HG03520 (cell line): ENCODE results near the gene DNAH8.

ENCODE experiments used
- ATAC-seq: cut with Tn5 transposase; IDR thresholded peaks from one replicate; pipeline ENCODE4 v1.9.1; 2021; ENCODE audit warnings: mild to moderate bottlenecking, moderate library complexity; ENCODE audit not compliant: unreplicated experiment

The DNAH8 gene

GRCh38 chr6:39062014-39062740 is 347.1 kb downstream of the DNAH8 start:
- no peak for ATAC-seq

GRCh38 chr6:39063526-39063925 is 348.4 kb downstream of the DNAH8 start:
- ATAC-seq, result no peak

GRCh38 chr6:39065561-39065960 is 350.4 kb downstream of the DNAH8 start:
- ATAC-seq, result no peak

- no peak for ATAC-seq
These were observed 353.3 kb downstream of the DNAH8 start for GRCh38 chr6:39068391-39068790.

GRCh38 chr6:39072830-39073229 is 357.7 kb downstream of the DNAH8 start:
- ATAC-seq, result no peak

- ATAC-seq, result no peak
These were observed 358.6 kb downstream of the DNAH8 start for GRCh38 chr6:39073471-39074355.

- no peak for ATAC-seq
These were observed 359.4 kb downstream of the DNAH8 start for GRCh38 chr6:39074486-39074885.

GRCh38 chr6:39075010-39075686 is 360.0 kb downstream of the DNAH8 start:
- no peak for ATAC-seq

- no peak for ATAC-seq
These were observed 360.9 kb downstream of the DNAH8 start for GRCh38 chr6:39075807-39076622.

GRCh38 chr6:39076623-39077535 is 361.8 kb downstream of the DNAH8 start:
- ATAC-seq, result no peak

GRCh38 chr6:39077882-39078594 is 362.9 kb downstream of the DNAH8 start:
- ATAC-seq, result no peak

- no peak for ATAC-seq
These were observed 363.6 kb downstream of the DNAH8 start for GRCh38 chr6:39078695-39079094.

GRCh38 chr6:39079197-39080125 is 364.4 kb downstream of the DNAH8 start:
- ATAC-seq, result no peak
